ENCODE data around the gene CCL4.

DNA sequence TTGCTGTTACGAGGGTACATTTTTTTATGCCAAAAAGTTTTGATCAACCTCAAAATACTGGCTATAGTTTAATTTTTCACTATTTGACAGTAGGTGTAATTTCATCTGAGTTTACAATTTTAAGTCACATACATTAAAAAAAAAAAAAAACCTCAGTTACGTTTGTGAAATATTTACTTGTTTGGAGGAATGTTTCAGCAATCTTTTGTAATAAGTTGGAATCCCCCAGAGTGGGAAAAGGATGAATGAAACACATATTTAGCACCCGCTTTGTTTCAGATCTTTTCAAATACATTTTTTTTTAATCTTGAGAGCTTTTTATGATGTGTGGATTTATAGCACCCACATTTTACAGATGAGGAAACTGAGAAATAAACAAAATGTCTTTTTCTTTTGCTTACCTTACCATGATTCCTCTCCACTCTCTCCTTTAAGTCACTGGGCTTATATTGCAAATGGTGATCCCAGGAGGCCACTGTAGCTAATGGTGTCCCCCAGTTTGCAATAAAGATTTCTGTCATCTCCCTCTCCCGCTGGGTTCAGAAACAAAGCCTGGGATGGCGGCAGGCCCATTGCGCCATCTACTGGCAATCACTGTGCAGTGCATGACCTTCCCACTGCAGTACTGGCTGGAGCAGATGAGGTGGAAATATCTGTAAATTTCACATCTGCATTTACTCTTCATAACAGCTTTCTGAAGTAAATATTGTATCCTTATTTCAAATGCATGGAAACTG is 45.1 kb downstream of the CCL4 start:
- TF ChIP-seq, protein P1, sequence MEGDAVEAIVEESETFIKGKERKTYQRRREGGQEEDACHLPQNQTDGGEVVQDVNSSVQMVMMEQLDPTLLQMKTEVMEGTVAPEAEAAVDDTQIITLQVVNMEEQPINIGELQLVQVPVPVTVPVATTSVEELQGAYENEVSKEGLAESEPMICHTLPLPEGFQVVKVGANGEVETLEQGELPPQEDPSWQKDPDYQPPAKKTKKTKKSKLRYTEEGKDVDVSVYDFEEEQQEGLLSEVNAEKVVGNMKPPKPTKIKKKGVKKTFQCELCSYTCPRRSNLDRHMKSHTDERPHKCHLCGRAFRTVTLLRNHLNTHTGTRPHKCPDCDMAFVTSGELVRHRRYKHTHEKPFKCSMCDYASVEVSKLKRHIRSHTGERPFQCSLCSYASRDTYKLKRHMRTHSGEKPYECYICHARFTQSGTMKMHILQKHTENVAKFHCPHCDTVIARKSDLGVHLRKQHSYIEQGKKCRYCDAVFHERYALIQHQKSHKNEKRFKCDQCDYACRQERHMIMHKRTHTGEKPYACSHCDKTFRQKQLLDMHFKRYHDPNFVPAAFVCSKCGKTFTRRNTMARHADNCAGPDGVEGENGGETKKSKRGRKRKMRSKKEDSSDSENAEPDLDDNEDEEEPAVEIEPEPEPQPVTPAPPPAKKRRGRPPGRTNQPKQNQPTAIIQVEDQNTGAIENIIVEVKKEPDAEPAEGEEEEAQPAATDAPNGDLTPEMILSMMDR (IDR thresholded peaks at IDR 0.05) = peak in 1 of 3 donors; percentile 62
- TF ChIP-seq POLR2A (IDR thresholded peaks at IDR 0.05) = no peak
